Heart right ventricle (tissue), 16 donors: ENCODE measurements around the gene CAPN8. TPM values are rescaled to one million over a fixed set of nuclear protein-coding genes. Genes with fewer than 3 reads are reported as not detected.

Source experiments
- ATAC-seq, 8 donors: fragments of 200-7000 bp; cut with Tn5 transposase; one replicate each; pipeline ENCODE4 v1.9.1; 2020; ENCODE audit warnings: mild to moderate bottlenecking in 8 of 8, moderate library complexity in 8 of 8, moderate number of reproducible peaks in 1 of 8
- DNase-seq, 2 donors: peaks; one replicate each; pipeline ENCODE4 v3.0.0-alpha.2; 2020
- H3K27ac ChIP-seq, 10 donors: fragments of 200-600 bp; sonication (generic) in 2 of 10; one replicate each; pipeline versions ENCODE4 v1.5.0 to v1.8.0; 2020 to 2022; ENCODE audit warnings: mild to moderate bottlenecking in 3 of 10
- H3K27me3 ChIP-seq, 7 donors: fragments of 200-600 bp; one replicate each; pipeline ENCODE4 v1.8.0; 2021 to 2022; ENCODE audit warnings: mild to moderate bottlenecking in 2 of 7
- H3K36me3 ChIP-seq, 9 donors: fragments of 200-600 bp; sonication (generic) in 1 of 9; one replicate each; pipeline versions ENCODE4 v1.5.0 to v1.8.0; 2020 to 2022; ENCODE audit warnings: mild to moderate bottlenecking in 2 of 9
- H3K4me1 ChIP-seq, 9 donors: fragments of 200-600 bp; sonication (generic) in 1 of 9; one replicate each; pipeline versions ENCODE4 v1.5.0 to v1.8.0; 2020 to 2022; ENCODE audit warnings: mild to moderate bottlenecking in 4 of 9
- H3K4me3 ChIP-seq, 10 donors: fragments of 200-600 bp; sonication (generic) in 2 of 10; one replicate each; pipeline versions ENCODE4 v1.5.0 to v1.8.0; 2020 to 2022; ENCODE audit warnings: mild to moderate bottlenecking in 7 of 10, moderate library complexity in 2 of 10
- H3K9me3 ChIP-seq, 11 donors: fragments of 200-600 bp in 10 of 11; sonication (generic) in 2 of 11; one replicate each; pipeline versions ENCODE4 v1.5.0 to v1.8.0; 2013 to 2022; ENCODE audit warnings: mild to moderate bottlenecking in 2 of 11, control low read depth in 1 of 11, moderate library complexity in 1 of 11
- WGBS, 2 donors: extraction: QIAGEN DNeasy Blood & Tissue Kit; methylation state at CpG; one replicate each; pipeline ENCODE4 v1.1.7; 2013; ENCODE audit warnings: inconsistent platforms in 1 of 2; 5-methylcytosine and 5-hydroxymethylcytosine counted together
- intact Hi-C, 10 donors: fragments of 100-400 bp; cut with DNase I; formaldehyde crosslinking; loops; one replicate each; pipeline versions ENCODE4 v1.11.1 to v1.14.2; 2022
- polyA plus RNA-seq, 2 donors: library from polyadenylated mRNA; stranded (reverse); fragments of 200-250 nt; gene quantifications; one replicate each; pipeline ENCODE4 v1.2.3, GENCODE V29; 2013
- total RNA-seq, 10 donors: library from RNA; stranded (reverse); fragmentation: NEBNext Ultra II Directional in 3 of 10; extraction: Animal tissue kit (Norgen Biotek cat#: 25700) in 3 of 10; gene quantifications; one replicate each; pipeline versions ENCODE4 v1.2.1 to v1.2.4, GENCODE V29; 2021 to 2023
- TF ChIP-seq, protein P1 (sequence below), 9 donors: fragments of 200-600 bp; sonication (generic) in 2 of 9; IDR thresholded peaks; one replicate each; pipeline versions ENCODE4 v1.5.0 to v1.8.0; 2021 to 2022; ENCODE audit warnings: antibody characterized with exemption in 9 of 9, mild to moderate bottlenecking in 5 of 9, moderate library complexity in 1 of 9
- donor health status: Arrhythmogenic right ventricular cardiomyopathy.
- donor health status: ischemic (EF 13 %, LVEDD 7.1; RV severe dilation, severe dysfunction).
- donor health status: healthy with polysubstance abuse.
- donor health status: DM: no; HTN: yes; CAD: no.
- donor health status: DM: no; HTN: no; CAD: no.
- donor health status: ischemic (EF 25% LVEDD 6.9; RV normal size, moderate dysfunction).
- donor health status: ischemic (EF 25% LVEDD 5.7; RV mildly dilated, moderate dysfunction).
- donor health status: healthy.
- donor health status: DM: yes; HTN: yes; CAD: no.
- donor health status: Ischemic cardiomyopathy.
- donor health status: ischemic (EF 35%, LVEDD 5.7; RV mildly dilated, moderate dysfunction).
- donor health status: nonischemic (EF 11% LVEDD 7.7; RV severe dilation, severe dysfunction).
- donor health status: DM: yes; HTN: yes; CAD: no.
- donor health status: PGD.
- donor health status: ischemic (EF 29% LVEDD 5.4; RV normal size, mild dysfunction).
- donor health status: nonischemic (EF 23%, LVEDD 6.1; RV moderate dilation, normal function).

Gene CAPN8
- total and polyA plus RNA-seq, 12 donors = 0.10 TPM; not detected in 11

DNA sequence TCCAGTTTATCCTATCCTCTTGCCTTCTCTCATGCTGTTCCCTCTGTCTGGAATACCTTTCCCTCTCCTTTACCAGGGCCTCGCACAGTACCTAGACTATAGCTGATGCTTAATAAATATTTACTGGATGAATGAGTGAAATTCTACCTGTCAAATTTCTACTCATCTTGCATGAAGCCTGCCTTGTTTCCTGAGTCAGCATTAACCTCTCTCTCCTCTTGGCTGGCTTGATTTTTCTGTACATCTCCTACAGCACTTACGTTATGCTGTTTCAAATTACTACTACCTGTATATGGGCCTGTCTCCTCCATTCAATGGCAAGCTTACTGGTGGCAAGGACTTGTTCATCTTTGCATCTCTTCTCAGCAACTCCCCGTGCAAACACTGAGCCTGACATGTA lies 130.8 kb downstream of the CAPN8 start:
- TF ChIP-seq, protein P1, sequence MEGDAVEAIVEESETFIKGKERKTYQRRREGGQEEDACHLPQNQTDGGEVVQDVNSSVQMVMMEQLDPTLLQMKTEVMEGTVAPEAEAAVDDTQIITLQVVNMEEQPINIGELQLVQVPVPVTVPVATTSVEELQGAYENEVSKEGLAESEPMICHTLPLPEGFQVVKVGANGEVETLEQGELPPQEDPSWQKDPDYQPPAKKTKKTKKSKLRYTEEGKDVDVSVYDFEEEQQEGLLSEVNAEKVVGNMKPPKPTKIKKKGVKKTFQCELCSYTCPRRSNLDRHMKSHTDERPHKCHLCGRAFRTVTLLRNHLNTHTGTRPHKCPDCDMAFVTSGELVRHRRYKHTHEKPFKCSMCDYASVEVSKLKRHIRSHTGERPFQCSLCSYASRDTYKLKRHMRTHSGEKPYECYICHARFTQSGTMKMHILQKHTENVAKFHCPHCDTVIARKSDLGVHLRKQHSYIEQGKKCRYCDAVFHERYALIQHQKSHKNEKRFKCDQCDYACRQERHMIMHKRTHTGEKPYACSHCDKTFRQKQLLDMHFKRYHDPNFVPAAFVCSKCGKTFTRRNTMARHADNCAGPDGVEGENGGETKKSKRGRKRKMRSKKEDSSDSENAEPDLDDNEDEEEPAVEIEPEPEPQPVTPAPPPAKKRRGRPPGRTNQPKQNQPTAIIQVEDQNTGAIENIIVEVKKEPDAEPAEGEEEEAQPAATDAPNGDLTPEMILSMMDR (IDR thresholded peaks at IDR 0.05) = no peak
- ATAC-seq = no peak
- no peak overlapping the region for H3K4me3 ChIP-seq
- H3K4me1 ChIP-seq = no peaks in the 10 kb centered on the region
- DNase-seq = no peak
- H3K36me3 ChIP-seq = no peaks in the 10 kb centered on the region
- H3K27ac ChIP-seq = no peak overlapping the region
- WGBS, 2 donors = 88 to 92% methylated on average over 3 of the region's 3 CpGs
- peaks cover 0 to 20% (median 3%) of the 10 kb centered on the region in 7 donors for H3K27me3 ChIP-seq
- intact Hi-C loops = no loop called here
- no peaks in the 10 kb centered on the region for H3K9me3 ChIP-seq

DNA sequence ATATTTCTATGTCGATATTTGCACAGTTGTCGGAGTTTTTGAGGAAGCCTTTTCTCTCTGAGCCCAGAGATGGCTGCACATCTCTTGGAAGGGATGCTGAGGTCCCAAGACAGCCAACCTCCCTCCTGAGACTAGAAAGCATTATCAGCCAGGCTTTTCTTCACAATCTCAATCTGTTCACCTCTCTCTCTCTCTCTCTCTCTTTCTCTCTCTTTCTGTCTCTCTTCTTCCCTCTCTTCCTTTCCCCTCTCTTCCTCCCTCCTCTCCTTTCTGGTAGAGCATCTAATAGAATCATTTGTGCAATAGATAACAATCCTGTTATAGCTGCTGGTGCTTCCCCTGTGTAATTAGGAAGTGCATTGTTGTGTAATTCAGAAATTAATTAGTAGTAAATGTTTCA lies 131.8 kb downstream of the CAPN8 start:
- intact Hi-C loops = no loop called here

DNA sequence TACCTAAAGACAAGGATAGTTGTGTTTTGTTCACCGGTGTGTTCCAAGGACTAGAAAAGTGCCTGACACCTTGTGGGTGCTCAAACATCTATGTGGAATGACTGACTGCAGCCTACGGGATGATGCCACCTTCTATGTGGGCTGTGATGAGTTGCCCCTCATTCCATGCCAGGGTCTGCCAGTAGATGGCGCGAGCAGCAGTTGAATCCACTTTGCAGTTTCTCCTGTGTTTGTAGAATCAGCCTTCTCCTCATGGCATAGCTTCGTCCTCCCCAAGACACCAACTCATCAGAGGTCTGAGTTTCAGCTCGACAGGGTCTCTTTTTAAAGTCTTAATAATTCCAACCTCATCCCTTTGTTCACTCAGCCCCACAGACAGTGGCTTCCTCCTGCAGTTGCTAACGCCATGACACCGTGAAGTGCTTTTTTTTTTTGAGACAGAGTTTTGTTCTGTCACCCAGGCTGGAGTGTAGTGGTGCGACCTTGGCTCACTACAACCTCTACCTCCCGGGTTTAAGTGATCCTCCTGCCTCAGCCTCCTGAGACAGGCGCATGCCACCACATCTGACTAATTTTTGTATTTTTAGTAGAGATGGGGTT lies 133.7 kb downstream of the CAPN8 start:
- no peaks in the 10 kb centered on the region for H3K36me3 ChIP-seq
- peaks cover 0 to 9% (median 0%) of the 10 kb centered on the region in 7 donors for H3K27me3 ChIP-seq
- 54 to 56% methylated on average over 11 of the region's 11 CpGs for WGBS, 2 donors
- ATAC-seq (no peak), DNase-seq (peak in 1 of 2 donors; percentile 36)
- intact Hi-C loops = no loop called here
- H3K9me3 ChIP-seq = peaks cover 0 to 11% (median 0%) of the 10 kb centered on the region in 11 donors
- no peak overlapping the region for H3K4me3 ChIP-seq
- no peaks in the 10 kb centered on the region for H3K4me1 ChIP-seq
- H3K27ac ChIP-seq = no peak overlapping the region
- TF ChIP-seq, protein P1 (IDR thresholded peaks at IDR 0.05) = peak in 8 of 9 donors; percentile 15 to 73 (median 52)

More for the DNA sequence above, 131.8 kb downstream of the CAPN8 start:
- H3K9me3 ChIP-seq = no peaks in the 10 kb centered on the region
- no peak overlapping the region for H3K27ac ChIP-seq
- peaks cover 0 to 12% (median 0%) of the 10 kb centered on the region in 7 donors for H3K27me3 ChIP-seq
- H3K4me1 ChIP-seq = no peaks in the 10 kb centered on the region
- no peak for ATAC-seq
- TF ChIP-seq, protein P1 (IDR thresholded peaks at IDR 0.05) = no peak
- H3K4me3 ChIP-seq = no peak overlapping the region
- no peaks in the 10 kb centered on the region for H3K36me3 ChIP-seq
- DNase-seq = no peak
- 59 to 64% methylated on average over 2 of the region's 2 CpGs for WGBS, 2 donors

DNA sequence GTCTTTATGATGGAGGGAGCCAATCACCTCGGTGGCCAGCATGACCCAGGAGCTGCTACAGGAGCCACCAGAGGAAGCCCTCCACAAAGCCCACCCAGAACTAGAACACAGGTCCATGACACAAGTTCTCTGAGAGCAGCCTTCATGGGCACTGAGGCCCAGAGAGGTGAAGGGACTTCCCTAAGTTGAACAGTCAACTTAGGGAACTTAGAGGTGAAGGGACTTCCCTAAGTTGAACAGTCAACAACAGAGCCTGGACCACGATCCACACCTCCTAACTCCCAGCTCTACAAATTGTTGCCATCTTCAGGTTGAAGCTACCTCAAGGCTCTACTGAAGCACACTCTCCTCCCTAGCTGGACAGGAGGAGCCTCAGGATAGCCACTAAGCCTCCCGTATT lies 139.5 kb downstream of the CAPN8 start:
- ATAC-seq (no peak), DNase-seq (no peak)
- TF ChIP-seq, protein P1 (IDR thresholded peaks at IDR 0.05) = no peak
- 80 to 91% methylated on average over 3 of the region's 3 CpGs for WGBS, 2 donors
- Histone ChIP-seq H3K4me3 (no peak overlapping the region), H3K36me3 (no peaks in the 10 kb centered on the region), H3K9me3 (peaks cover 0 to 11% (median 0%) of the 10 kb centered on the region in 11 donors), H3K4me1 (no peaks in the 10 kb centered on the region), H3K27ac (no peak overlapping the region), H3K27me3 (peaks cover 0 to 3% (median 0%) of the 10 kb centered on the region in 7 donors)
- intact Hi-C loops = no loop called here
